GM21825 (cell line): ENCODE measurements around the gene TICAM2.

Experiments used
- ATAC-seq: cut with Tn5 transposase; IDR thresholded peaks from one replicate; pipeline ENCODE4 v1.9.1; 2021; ENCODE audit warnings: mild to moderate bottlenecking, moderate library complexity; ENCODE audit not compliant: unreplicated experiment

TICAM2 gene

DNA sequence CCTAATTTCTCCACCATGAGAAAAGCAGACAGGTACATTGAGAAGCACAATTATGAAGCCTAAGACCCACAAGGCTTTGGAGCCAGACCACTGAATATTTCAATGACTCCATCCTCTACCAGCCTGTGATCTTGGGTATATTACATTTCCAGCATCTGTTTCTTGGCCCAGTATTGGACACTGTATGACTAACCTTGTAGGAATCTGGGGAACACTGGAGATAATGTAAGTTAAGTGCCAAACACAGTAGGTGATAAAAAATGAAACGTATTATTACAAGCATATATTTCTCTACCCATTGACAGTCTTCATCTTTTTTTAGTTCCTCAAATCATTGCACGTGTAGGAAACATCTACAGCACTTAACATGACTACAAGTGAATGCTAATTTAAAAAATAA, 29.1 kb downstream of the TICAM2 start:
- no peak for ATAC-seq

DNA sequence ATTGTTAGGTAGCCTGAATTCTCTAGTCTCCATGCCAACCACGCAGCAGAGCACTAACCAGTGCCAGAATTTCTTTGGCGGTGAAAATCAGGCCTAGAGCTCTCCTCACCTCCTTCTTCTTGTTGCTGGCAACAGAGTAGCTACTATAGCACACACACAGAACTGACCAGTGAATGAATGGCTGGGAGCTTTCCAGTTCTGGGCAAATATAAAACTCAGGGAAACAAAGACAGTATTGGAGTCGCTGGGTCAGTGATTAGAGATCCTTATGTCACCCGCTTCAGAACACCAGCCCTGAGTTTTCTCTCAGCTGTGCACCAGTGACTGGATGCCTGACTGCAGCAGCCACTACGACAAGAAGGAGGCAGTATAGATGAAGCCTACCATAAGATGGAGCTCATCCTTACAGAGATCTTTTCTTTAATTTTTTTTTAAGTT, 30.8 kb downstream of the TICAM2 start:
- no peak for ATAC-seq

GRCh38 chr5:115568668-115569067, 33.6 kb downstream of the TICAM2 start:
- ATAC-seq: no peak

- ATAC-seq: no peak
These were observed 37.0 kb downstream of the TICAM2 start for GRCh38 chr5:115565233-115565632.

GRCh38 chr5:115561176-115561575, 41.1 kb downstream of the TICAM2 start:
- no peak for ATAC-seq

DNA sequence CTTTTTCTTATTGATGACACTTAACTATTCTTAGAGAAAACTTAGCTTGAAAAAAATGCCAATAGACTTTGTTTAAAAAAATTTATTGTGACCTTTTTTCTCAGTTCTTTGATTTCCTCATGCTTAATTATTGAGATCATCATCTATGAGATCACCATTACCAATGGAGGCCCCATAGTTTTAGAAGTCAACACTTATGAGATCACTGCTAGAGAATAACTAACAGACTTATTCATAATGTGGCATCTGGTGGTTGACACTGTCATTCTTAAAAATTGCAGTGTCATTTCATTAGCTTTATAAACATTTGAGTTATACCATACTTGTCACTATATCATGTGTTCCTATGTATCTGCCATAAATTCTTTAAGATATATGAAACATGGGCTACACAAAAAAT, 42.8 kb downstream of the TICAM2 start:
- no peak for ATAC-seq

GRCh38 chr5:115558388-115558956, 43.8 kb downstream of the TICAM2 start:
- ATAC-seq: no peak

GRCh38 chr5:115557667-115558387, 44.5 kb downstream of the TICAM2 start:
- ATAC-seq: no peak

- no peak for ATAC-seq
These were observed 46.0 kb downstream of the TICAM2 start for GRCh38 chr5:115556276-115556675.

DNA sequence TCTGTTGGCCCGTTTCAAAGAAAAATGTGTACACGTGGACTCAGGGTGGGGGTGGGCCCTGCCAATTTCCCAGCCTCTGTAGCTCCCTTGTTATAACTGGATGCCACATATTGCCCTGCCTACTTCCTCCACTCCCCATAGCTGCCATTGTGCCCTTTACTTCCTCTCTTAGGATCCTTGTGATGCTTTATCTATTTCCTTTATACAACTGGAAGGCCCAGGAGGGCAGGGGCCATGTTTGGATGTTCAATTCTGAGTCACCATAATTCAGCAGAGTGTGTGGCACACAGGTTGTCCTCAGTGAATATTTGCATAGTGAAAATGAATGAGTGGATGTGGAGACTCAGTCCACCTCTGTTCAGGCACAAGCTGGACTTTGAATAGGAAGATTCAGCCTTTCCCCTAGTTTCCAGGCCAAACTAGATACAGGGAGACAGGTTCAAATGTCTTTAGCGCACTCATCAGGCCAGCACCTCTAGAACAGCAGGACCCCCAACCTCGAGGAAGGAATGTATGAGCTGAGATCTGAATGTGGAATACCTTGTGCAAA, 47.1 kb downstream of the TICAM2 start:
- ATAC-seq: no peak

DNA sequence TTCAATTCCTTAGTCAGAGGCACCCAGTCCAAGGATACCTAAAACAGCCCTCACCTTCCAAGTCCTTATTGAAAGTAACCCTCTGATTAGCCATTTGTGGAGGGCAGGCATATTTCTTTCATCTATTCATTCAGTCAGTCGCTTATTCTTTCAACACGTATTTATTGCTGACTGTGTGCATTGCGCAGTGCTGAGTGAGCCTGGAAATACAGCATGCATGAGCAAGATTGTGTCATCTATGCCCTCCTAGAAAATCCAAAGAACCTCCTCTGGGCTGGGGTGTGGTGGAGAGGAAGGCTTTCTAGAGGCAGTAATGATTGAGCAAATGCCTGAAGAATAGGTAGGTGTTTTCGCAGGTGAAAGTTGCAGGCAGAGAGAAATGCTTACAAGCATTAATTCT, 49.2 kb downstream of the TICAM2 start:
- no peak for ATAC-seq

DNA sequence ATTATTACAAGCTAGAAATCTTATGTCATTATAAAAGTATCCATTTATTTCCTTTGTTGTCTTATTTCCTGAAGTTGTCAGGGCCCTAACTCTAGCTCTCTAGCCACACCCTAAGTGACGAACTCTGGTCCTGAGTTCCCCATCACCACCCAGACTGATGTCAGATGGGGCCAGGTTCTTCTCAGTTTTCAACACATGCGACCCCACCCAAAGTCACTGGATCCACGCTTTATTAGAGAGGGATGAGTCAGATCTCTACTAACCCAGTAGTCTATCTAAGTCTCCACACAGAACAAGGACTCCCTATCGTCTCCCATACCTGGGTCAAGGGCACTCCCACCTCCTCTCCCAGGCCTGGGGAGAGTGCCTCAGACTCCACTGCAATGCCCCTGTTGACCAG, 50.9 kb downstream of the TICAM2 start:
- ATAC-seq: no peak

GRCh38 chr5:115549154-115549553, 53.1 kb downstream of the TICAM2 start:
- no peak for ATAC-seq

- ATAC-seq: no peak
These were observed 53.6 kb downstream of the TICAM2 start for GRCh38 chr5:115548683-115549082.

- no peak for ATAC-seq
These were observed 56.9 kb downstream of the TICAM2 start for GRCh38 chr5:115545351-115545882.

GRCh38 chr5:115544436-115545350, 57.6 kb downstream of the TICAM2 start, which contains the start of gene FEM1C:
Gene FEM1C (minus strand): TSS chr5:115544775. CDS start chr5:115543493, 1,282 bp downstream.
- peak; percentile 98 for ATAC-seq

DNA sequence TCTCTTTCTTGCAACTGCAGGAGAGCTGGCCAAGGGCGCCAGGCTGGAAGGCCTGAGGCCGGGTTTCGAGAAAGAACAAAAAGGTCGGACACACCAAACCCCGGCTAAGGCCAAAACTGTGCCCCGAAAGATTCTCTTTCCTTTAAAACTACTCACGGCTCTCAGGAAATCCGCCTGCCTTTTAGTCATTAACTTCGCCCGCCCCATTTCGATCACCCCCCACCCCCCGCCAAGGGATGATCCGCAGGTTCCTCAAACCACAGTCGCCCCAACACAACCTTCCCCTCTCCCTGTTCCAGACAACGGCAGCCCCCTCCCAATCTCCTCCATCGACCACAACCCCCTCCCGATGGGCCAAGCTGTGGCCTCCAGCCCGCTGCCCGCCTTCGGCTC, 58.2 kb downstream of the TICAM2 start:
- ATAC-seq: peak; percentile 14

GRCh38 chr5:115543365-115544042, 58.8 kb downstream of the TICAM2 start:
- peak; percentile 33 for ATAC-seq

DNA sequence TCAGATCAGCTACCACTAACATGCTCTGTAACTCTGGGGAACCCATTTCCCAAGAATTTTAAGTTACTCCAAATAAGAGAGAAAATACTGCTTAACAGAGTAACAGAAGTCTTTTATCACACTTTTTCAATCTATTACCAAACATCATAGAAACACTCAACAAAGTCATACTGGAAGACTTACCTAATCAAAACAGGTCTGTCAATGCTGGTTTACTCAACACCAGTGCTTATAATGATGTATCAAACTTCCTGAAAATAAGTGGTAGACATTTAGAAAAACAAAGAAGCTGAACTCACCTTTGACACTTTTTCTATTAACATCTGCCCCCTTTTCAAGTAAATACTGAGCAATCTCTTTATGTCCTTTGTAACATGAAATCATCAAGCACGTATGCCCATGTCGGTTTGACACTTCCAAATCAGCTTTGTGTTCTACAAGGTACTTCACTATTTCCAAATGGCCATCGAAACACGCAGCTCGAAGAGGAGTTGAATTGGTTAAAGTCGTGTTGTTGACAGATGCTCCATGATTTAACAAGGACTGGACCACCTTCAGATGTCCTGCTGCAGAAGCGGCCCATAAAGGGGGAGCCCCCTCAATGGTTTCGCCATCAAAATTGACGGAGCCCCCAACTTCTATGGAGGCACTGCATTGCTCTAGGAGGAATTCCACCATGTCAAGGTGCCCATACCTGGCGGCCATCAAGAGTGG, 59.5 kb downstream of the TICAM2 start:
- ATAC-seq: no peak

DNA sequence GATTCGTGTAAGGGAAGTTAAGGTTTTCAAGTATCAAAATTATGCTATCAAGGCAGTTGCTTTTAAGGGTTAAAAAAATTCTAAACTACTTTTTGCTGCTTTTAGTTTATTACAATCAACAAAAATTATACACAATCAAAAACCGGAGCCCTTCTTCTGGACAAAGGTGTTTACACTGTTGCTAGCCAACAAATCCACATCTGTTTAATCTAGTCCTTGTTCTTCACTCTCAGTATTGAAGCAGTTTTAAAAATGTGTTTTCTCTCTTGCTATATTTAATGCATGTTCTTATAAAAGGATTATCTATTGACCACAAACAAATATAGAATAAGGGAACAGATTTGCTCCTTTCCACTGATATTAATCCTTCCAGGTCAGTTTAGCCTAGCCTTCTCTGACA, 60.2 kb downstream of the TICAM2 start:
- no peak for ATAC-seq
